Stimulated activated CD4-positive, alpha-beta T cell treated with anti-CD3 and anti-CD28 coated beads, Interleukin-1b, Interleukin-23, amount 100 ng/mL, for 24 hours (primary cell): ENCODE results near the gene IMMP2L.
"Not testable (repeated sequence)": the region's sequence is repeated elsewhere in the genome, so short reads cannot be mapped to it uniquely, and the experiment has no call there.

ENCODE experiments used
- DNase-seq, 4 experiments: peaks; one replicate each; pipeline ENCODE4 v3.0.0-alpha.2; 2020; ENCODE audit warnings: low read depth in 4 of 4, low spot score in 1 of 4

IMMP2L gene

GRCh38 chr7:110944448-110944847 lies 617.8 kb downstream of the IMMP2L start:
- no peak for DNase-seq

GRCh38 chr7:110943701-110944345 lies 618.5 kb downstream of the IMMP2L start:
- no peak for DNase-seq

- no peak for DNase-seq
Measured at GRCh38 chr7:110941385-110941784, 620.9 kb downstream of the IMMP2L start.

- no peak for DNase-seq
Measured at GRCh38 chr7:110940756-110941155, 621.5 kb downstream of the IMMP2L start.

- DNase-seq: no peak
Measured at GRCh38 chr7:110938165-110938564, 624.1 kb downstream of the IMMP2L start.

- DNase-seq: not testable (repeated sequence)
Measured at GRCh38 chr7:110936665-110937064, 625.6 kb downstream of the IMMP2L start.

GRCh38 chr7:110929480-110930249 lies 632.6 kb downstream of the IMMP2L start:
- no peak for DNase-seq

- DNase-seq: no peak
Measured at GRCh38 chr7:110922906-110923305, 639.4 kb downstream of the IMMP2L start.

- DNase-seq: no peak
Measured at GRCh38 chr7:110921595-110922151, 640.6 kb downstream of the IMMP2L start.

- no peak for DNase-seq
Measured at GRCh38 chr7:110918949-110919548, 643.2 kb downstream of the IMMP2L start.

GRCh38 chr7:110914263-110914662 lies 648.0 kb downstream of the IMMP2L start:
- DNase-seq: no peak

- DNase-seq: no peak
Measured at GRCh38 chr7:110911632-110912031, 650.7 kb downstream of the IMMP2L start.

GRCh38 chr7:110909117-110909516 lies 653.2 kb downstream of the IMMP2L start:
- no peak for DNase-seq

- DNase-seq: no peak
Measured at GRCh38 chr7:110905773-110906566, 656.3 kb downstream of the IMMP2L start.

- DNase-seq: no peak
Measured at GRCh38 chr7:110898516-110898915, 663.8 kb downstream of the IMMP2L start.

GRCh38 chr7:110897538-110897937 lies 664.8 kb downstream of the IMMP2L start:
- no peak for DNase-seq

- no peak for DNase-seq
Measured at GRCh38 chr7:110894111-110894510, 668.2 kb downstream of the IMMP2L start.

GRCh38 chr7:110891197-110891596 lies 671.1 kb downstream of the IMMP2L start:
- DNase-seq: no peak

GRCh38 chr7:110890101-110890500 lies 672.2 kb downstream of the IMMP2L start:
- DNase-seq: no peak

GRCh38 chr7:110889335-110889734 lies 673.0 kb downstream of the IMMP2L start:
- DNase-seq: no peak

GRCh38 chr7:110888641-110889040 lies 673.7 kb downstream of the IMMP2L start:
- no peak for DNase-seq
